K562 (cell line): ENCODE measurements around the gene EPB41L2. TPM values are rescaled to one million over a fixed set of nuclear protein-coding genes. Genes with fewer than 3 reads are reported as not detected.

Experiments
- ATAC-seq: fragments of 200-7000 bp; cut with Tn5 transposase; 3 replicates; pipeline ENCODE4 v1.9.1; 2020; ENCODE audit warnings: moderate library complexity
- BruUV-seq: library from RNA; stranded (reverse); fragments of 400-500 nt; replicated peaks from 2 replicates; lab custom pipeline; 2021; lab: Mats Ljungman, UMichigan
- CTCF ChIA-PET: fragments of 300-600 bp; formaldehyde crosslinking; extraction: SDS; loops from one replicate; lab custom pipeline; 2021; ENCODE audit warnings: low intra/inter-chr PET ratio; lab: Yijun Ruan, JAX
- POLR2A ChIA-PET: fragments of 300-600, 350-650 bp; sonication (Branson Sonifier 250); formaldehyde crosslinking; extraction: SDS; loops from one replicate; lab custom pipeline; 2021; ENCODE audit warnings: antibody characterized with exemption, inconsistent platforms; lab: Yijun Ruan, JAX
- DNase-seq, 4 experiments: peaks; one replicate each; pipeline versions ENCODE4 v3.0.0 to v3.0.0-alpha.2; 2011 to 2018; ENCODE audit warnings: low spot score in 3 of 4, mixed read lengths in 3 of 4; ENCODE audit errors: extremely low read depth in 1 of 4
- FAIRE-seq: peaks from 2 replicates; lab custom pipeline; 2011; peaks lifted over from hg19 to GRCh38; lab: Jason Lieb, UNC
- H2AFZ ChIP-seq: 2 replicates; pipeline ENCODE4 v1.6.0; 2011; ENCODE audit warnings: low read depth, low read length, control low read depth, inconsistent platforms
- H3K27ac ChIP-seq: fragments of 200-600 bp; 3 replicates; pipeline ENCODE4 v1.8.0; 2011; ENCODE audit warnings: low read depth, mild to moderate bottlenecking, control low read depth, inconsistent platforms, low read length, moderate library complexity, mixed read lengths; ENCODE audit errors: extremely low read depth
- H3K27me3 ChIP-seq, 2 experiments: fragments of 300-600 bp in 1 of 2; 2 replicates in 1 of 2; 3 replicates in 1 of 2; pipeline versions ENCODE4 v1.6.0 to v1.8.0; 2011; ENCODE audit warnings: inconsistent platforms in 2 of 2, low read length in 2 of 2, mild to moderate bottlenecking in 1 of 2, mixed read lengths in 1 of 2, moderate library complexity in 1 of 2; ENCODE audit not compliant: control insufficient read depth in 2 of 2, insufficient read depth in 2 of 2
- H3K36me3 ChIP-seq: fragments of 300-600 bp; 3 replicates; pipeline ENCODE4 v1.8.0; 2011; ENCODE audit warnings: mild to moderate bottlenecking, low read length, inconsistent platforms; ENCODE audit not compliant: control insufficient read depth, insufficient read depth
- H3K4me1 ChIP-seq, 2 experiments: fragments of 200-600 bp in 1 of 2; replicated peaks in 1 of 2; 2 replicates in 1 of 2; 3 replicates in 1 of 2; pipeline versions ENCODE4 v1.5.1 to v1.8.0; 2011; ENCODE audit warnings: inconsistent platforms in 2 of 2, low read length in 2 of 2, mild to moderate bottlenecking in 1 of 2, mixed read lengths in 1 of 2, moderate library complexity in 1 of 2; ENCODE audit not compliant: control insufficient read depth in 2 of 2, insufficient read depth in 2 of 2
- H3K4me2 ChIP-seq: 2 replicates; pipeline ENCODE4 v1.6.1; 2011; ENCODE audit warnings: low read length, control low read depth, inconsistent platforms, mixed read lengths; ENCODE audit not compliant: insufficient read depth
- H3K4me3 ChIP-seq: fragments of 200-600 bp; sonication (generic), shearing (Covaris generic); 2 replicates; pipeline ENCODE4 v1.5.1; 2016; ENCODE audit warnings: control low read depth, inconsistent platforms
- H3K79me2 ChIP-seq: fragments of 200-600 bp; 3 replicates; pipeline ENCODE4 v1.8.0; 2011; ENCODE audit warnings: low read length, inconsistent platforms; ENCODE audit not compliant: control insufficient read depth, insufficient read depth
- H3K9ac ChIP-seq, 2 experiments: 2 replicates each; pipeline versions ENCODE4 v1.6.0 to v1.6.1; 2011; ENCODE audit warnings: low read depth in 2 of 2, low read length in 2 of 2, control low read depth in 1 of 2, inconsistent platforms in 1 of 2, mild to moderate bottlenecking in 1 of 2, mixed read lengths in 1 of 2; ENCODE audit not compliant: insufficient read depth in 1 of 2
- H3K9me1 ChIP-seq: one replicate; pipeline ENCODE4 v1.6.0; 2011; ENCODE audit warnings: inconsistent platforms, mild to moderate bottlenecking, low read length, moderate library complexity; ENCODE audit not compliant: control insufficient read depth, insufficient read depth
- H3K9me3 ChIP-seq: replicated peaks from 2 replicates; pipeline ENCODE4 v1.5.1; 2011; ENCODE audit warnings: low read depth, low read length, inconsistent platforms; ENCODE audit not compliant: control insufficient read depth, insufficient read depth
- H4K20me1 ChIP-seq: replicated peaks from 2 replicates; pipeline ENCODE4 v1.6.1; 2011; ENCODE audit warnings: low read length, inconsistent platforms, mixed read lengths; ENCODE audit not compliant: control insufficient read depth, insufficient read depth
- ATF6 ChIP-seq: sonication (generic); formaldehyde crosslinking; IDR thresholded peaks from 2 replicates; pipeline ENCODE4 v1.4.0; 2020; ENCODE audit warnings: mild to moderate bottlenecking, missing genetic modification reagents
- C11orf30 ChIP-seq: fragments of 450-650 bp; IDR thresholded peaks from 2 replicates; pipeline ENCODE4 v1.6.1; 2016; ENCODE audit warnings: low read depth, mild to moderate bottlenecking
- ELF1 ChIP-seq: fragments of 200-800 bp; sonication (Bioruptor generic); IDR thresholded peaks from 2 replicates; pipeline ENCODE4 v1.6.1; 2016; ENCODE audit warnings: missing genetic modification characterization, missing compliant biosample characterization
- ELF2 ChIP-seq: fragments of 250-450 bp; sonication (Bioruptor Pico); IDR thresholded peaks from 2 replicates; pipeline ENCODE4 v1.5.0; 2021; ENCODE audit warnings: mild to moderate bottlenecking
- ILK ChIP-seq: fragments of 450-650 bp; IDR thresholded peaks from 2 replicates; pipeline ENCODE4 v1.6.1; 2016; ENCODE audit warnings: missing genetic modification characterization, low read depth, mild to moderate bottlenecking, missing compliant biosample characterization, moderate library complexity, borderline replicate concordance
- L3MBTL2 ChIP-seq: fragments of 450-650 bp; IDR thresholded peaks from 2 replicates; pipeline ENCODE4 v1.6.1; 2016; ENCODE audit warnings: mild to moderate bottlenecking, moderate library complexity
- MYC ChIP-seq, 2 experiments: fragments of 250-450 bp in 1 of 2; sonication (Bioruptor Pico) in 1 of 2; IDR thresholded peaks; 2 replicates each; pipeline versions ENCODE4 v1.5.1 to v1.6.1; 2012 to 2021; ENCODE audit warnings: low read depth in 2 of 2, borderline replicate concordance in 1 of 2, improper control_type of control experiment in 1 of 2, low read length in 1 of 2, mild to moderate bottlenecking in 1 of 2, moderate library complexity in 1 of 2
- NELFE ChIP-seq: IDR thresholded peaks from 2 replicates; pipeline ENCODE4 v1.6.1; 2011; ENCODE audit warnings: mild to moderate bottlenecking; ENCODE audit not compliant: insufficient read depth, insufficient read length
- NRF1 ChIP-seq, 2 experiments: fragments of 450-650 bp; IDR thresholded peaks in 1 of 2; conservative IDR thresholded peaks in 1 of 2; 2 replicates each; pipeline ENCODE4 v1.6.1; 2014; ENCODE audit warnings: mild to moderate bottlenecking in 2 of 2
- PHB ChIP-seq: fragments of 250-450 bp; sonication (Bioruptor Pico); IDR thresholded peaks from 2 replicates; pipeline ENCODE4 v1.5.0; 2021
- POLR2A ChIP-seq: fragments of 450-650 bp; conservative IDR thresholded peaks from 2 replicates; pipeline ENCODE4 v1.6.1; 2016
- PYGO2 ChIP-seq: fragments of 450-650 bp; IDR thresholded peaks from 2 replicates; pipeline ENCODE4 v1.6.1; 2016; ENCODE audit warnings: mild to moderate bottlenecking, missing genetic modification characterization, moderate library complexity, missing compliant biosample characterization
- RBM17 ChIP-seq: fragments of 200-400 bp; formaldehyde crosslinking; IDR thresholded peaks from 2 replicates; pipeline ENCODE4 v1.6.1; 2017; ENCODE audit warnings: low read depth, mild to moderate bottlenecking, low read length, borderline replicate concordance
- SRSF7 ChIP-seq: fragments of 200-400 bp; formaldehyde crosslinking; optimal IDR thresholded peaks from 2 replicates; pipeline ENCODE3; 2017; ENCODE audit warnings: mild to moderate bottlenecking, low read depth, low read length
- TAL1 ChIP-seq: fragments of 450-650 bp; IDR thresholded peaks from 2 replicates; pipeline ENCODE4 v1.6.1; 2016; ENCODE audit warnings: mild to moderate bottlenecking
- ZKSCAN8 ChIP-seq: fragments of 200-800 bp; sonication (Bioruptor generic); IDR thresholded peaks from 2 replicates; pipeline ENCODE4 v1.6.1; 2016; ENCODE audit warnings: missing genetic modification characterization, missing compliant biosample characterization
- ZNF561 ChIP-seq: fragments of 450-650 bp; formaldehyde crosslinking; conservative IDR thresholded peaks from 2 replicates; pipeline ENCODE4 v1.4.0; 2020; ENCODE audit warnings: mild to moderate bottlenecking, moderate library complexity
- ZNF707 ChIP-seq: fragments of 250-450 bp; sonication (Bioruptor Pico); conservative IDR thresholded peaks from 2 replicates; pipeline ENCODE4 v1.8.0; 2022; ENCODE audit warnings: inconsistent platforms, mild to moderate bottlenecking, moderate library complexity
- WGBS: fragments of 100-300 bp; shearing (Covaris generic); methylation state at CpG from one replicate; pipeline ENCODE4 v1.1.6; 2016; ENCODE audit warnings: low coverage, mixed read lengths; ENCODE audit not compliant: insufficient coverage; ENCODE audit errors: missing lambda C conversion rate; 5-methylcytosine and 5-hydroxymethylcytosine counted together
- in situ Hi-C: fragments of 300-500 bp; cut with MboI; formaldehyde crosslinking; loops from 4 replicates; pipeline ENCODE4 v1.15.0; 2018; ENCODE audit warnings: inconsistent platforms, mixed read lengths
- intact Hi-C: fragments of 100-400 bp; cut with micrococcal nuclease; formaldehyde crosslinking; loops from 2 replicates; pipeline ENCODE4 v1.14.2; 2022
- polyA plus RNA-seq, 8 experiments: library from polyadenylated mRNA; depleted of rRNA in 4 of 8; stranded (reverse) in 5 of 8; unstranded in 3 of 8; fragments of >200 nt; fragmentation: Nextera tagmentation in 2 of 8; fragmentation: Illumina TruSeq in 1 of 8; extraction: Ambion mirVana in 2 of 8; extraction: Trizol in 1 of 8; gene quantifications; 2 replicates each; pipeline versions ENCODE4 v1.2.1 to v1.2.3, GENCODE V29; 2011 to 2014; ENCODE audit warnings: inconsistent platforms in 1 of 8, missing spikeins in 1 of 8
- total RNA-seq, 7 experiments: library from RNA; depleted of rRNA in 6 of 7; stranded (reverse); fragments of >200 nt in 6 of 7; fragmentation: Illumina TruSeq in 2 of 7; extraction: Trizol in 2 of 7; gene quantifications; 2 replicates each; pipeline versions ENCODE4 v1.2.1 to v1.2.3, GENCODE V29; 2011 to 2021; ENCODE audit warnings: low replicate concordance in 1 of 7
- TF ChIP-seq, protein P1 (sequence below): fragments of 250-450 bp; sonication (Bioruptor Pico); IDR thresholded peaks from 2 replicates; pipeline ENCODE4 v1.4.0; 2020; ENCODE audit warnings: mild to moderate bottlenecking

Gene EPB41L2
- total and polyA plus RNA-seq, 9 of the 15 experiments (the other 6 are each of a cell fraction or from before 2014, with no cell fraction given), result 5.1 to 53.6 (median 25.0) TPM

GRCh38 chr6:130794738-130795137 lies 268.3 kb downstream of the EPB41L2 start:
- Histone ChIP-seq H3K36me3 (no peaks in the 10 kb centered on the region), H3K4me1 (no peaks in the 10 kb centered on the region), H3K9me3 (no peaks in the 10 kb centered on the region), H3K4me3 (no peak overlapping the region), H2AFZ (no peak overlapping the region), H4K20me1 (no peaks in the 10 kb centered on the region), H3K79me2 (no peaks in the 10 kb centered on the region), H3K9me1 (no peaks in the 10 kb centered on the region), H3K27ac (no peak overlapping the region), H3K27me3 (no peaks in the 10 kb centered on the region), H3K9ac (no peak overlapping the region), H3K4me2 (no peak overlapping the region)
- ChIA-PET CTCF (no interaction called here), POLR2A (no interaction called here)
- ATAC-seq (no peak), FAIRE-seq (no peak), DNase-seq (no peak)
- no TSS peak for BruUV-seq
- intact Hi-C loops, result no loop called here
- TF ChIP-seq MYC (IDR thresholded peaks at IDR 0.05; ENCODE audit: low read depth, low read length), result no peak
- TF ChIP-seq MYC (CRISPR knock-in tag; IDR thresholded peaks at IDR 0.05; ENCODE audit: borderline replicate concordance, low read depth), result no peak
- no peak for TF ChIP-seq ZNF707
- TF ChIP-seq NRF1 (conservative IDR thresholded peaks at IDR 0.05 in 1 of 2, IDR thresholded peaks at IDR 0.05 in 1 of 2), result no peak
- no peak for TF ChIP-seq L3MBTL2
- no peak for TF ChIP-seq RBM17
- no peak for TF ChIP-seq PYGO2
- no peak for TF ChIP-seq ATF6 (CRISPR knock-in tag)
- TF ChIP-seq POLR2A, result no peak
- no peak for TF ChIP-seq ZNF561 (CRISPR knock-in tag)
- no peak for TF ChIP-seq TAL1
- no peak for TF ChIP-seq PHB
- TF ChIP-seq NELFE, result no peak
- TF ChIP-seq, protein P1, sequence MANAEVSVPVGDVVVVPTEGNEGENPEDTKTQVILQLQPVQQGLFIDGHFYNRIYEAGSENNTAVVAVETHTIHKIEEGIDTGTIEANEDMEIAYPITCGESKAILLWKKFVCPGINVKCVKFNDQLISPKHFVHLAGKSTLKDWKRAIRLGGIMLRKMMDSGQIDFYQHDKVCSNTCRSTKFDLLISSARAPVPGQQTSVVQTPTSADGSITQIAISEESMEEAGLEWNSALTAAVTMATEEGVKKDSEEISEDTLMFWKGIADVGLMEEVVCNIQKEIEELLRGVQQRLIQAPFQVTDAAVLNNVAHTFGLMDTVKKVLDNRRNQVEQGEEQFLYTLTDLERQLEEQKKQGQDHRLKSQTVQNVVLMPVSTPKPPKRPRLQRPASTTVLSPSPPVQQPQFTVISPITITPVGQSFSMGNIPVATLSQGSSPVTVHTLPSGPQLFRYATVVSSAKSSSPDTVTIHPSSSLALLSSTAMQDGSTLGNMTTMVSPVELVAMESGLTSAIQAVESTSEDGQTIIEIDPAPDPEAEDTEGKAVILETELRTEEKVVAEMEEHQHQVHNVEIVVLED, result no peak
- no peak for TF ChIP-seq ELF1 (tag)
- TF ChIP-seq C11orf30, result no peak
- no peak for TF ChIP-seq ELF2
- no peak for TF ChIP-seq ILK (tag)
- no peak for TF ChIP-seq SRSF7
- TF ChIP-seq ZKSCAN8, result no peak
- in situ Hi-C loops, result no loop called here
- WGBS, result 0% methylated on average over 3 of the region's 3 CpGs
